ENCODE data around the gene CHCHD1. TPM values are rescaled to one million over a fixed set of nuclear protein-coding genes. Genes with fewer than 3 reads are reported as not detected.

The CHCHD1 gene
- total RNA-seq = 10 to 100 TPM in 3 of 5 experiments, 1 to 10 TPM in 2; 5.6 to 31.4 (median 14.9) TPM
- polyA plus RNA-seq = 10 to 100 TPM; 40.5 to 49.6 TPM
- 5.1 reads per million, percentile 24 among the genes with 10 or more reads in this experiment for total RNA-seq

DNA sequence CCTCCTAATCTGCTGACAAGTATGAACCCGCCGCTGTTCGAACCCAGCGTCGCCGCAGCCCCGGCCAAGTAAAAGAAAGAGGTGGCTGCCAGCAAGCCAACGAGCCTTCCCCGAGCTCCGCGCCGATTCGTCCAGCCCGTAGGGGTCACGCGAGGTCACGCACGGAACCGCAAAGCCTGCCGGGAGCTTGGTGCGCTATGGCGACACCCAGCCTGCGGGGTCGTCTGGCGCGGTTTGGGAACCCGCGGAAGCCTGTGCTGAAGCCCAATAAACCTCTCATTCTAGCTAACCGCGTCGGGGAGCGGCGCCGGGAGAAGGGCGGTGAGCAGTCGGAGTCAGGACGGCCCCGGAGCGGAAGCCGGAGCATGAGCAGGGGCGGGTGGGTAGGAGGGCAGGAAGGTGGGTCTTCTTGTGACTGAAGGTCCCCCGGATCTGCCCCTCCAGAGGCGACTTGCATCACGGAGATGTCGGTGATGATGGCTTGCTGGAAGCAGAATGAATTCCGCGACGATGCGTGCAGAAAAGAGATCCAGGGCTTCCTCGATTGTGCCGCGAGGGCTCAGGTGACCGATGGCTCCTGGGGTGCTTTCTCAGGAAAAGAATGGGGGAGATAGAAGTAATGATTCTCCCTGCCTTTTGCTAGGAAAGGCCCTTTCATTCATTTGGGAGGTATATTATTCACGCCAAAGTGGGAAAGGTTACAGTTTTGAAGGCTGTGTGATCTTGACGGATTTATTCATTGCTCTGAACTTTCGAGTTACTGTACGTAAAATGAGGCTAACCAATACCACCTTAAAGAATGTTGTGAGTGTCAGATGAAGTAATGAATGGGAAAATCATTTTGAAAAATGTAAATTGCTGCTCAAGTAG is at the start of gene CHCHD1:
TSS of gene CHCHD1 (plus strand) at position 170 of the 870 bp plus-strand sequence. CDS start at position 198, 28 bp downstream.
- Histone ChIP-seq H3K27me3 (ENCODE audit: control insufficient read depth in 2 of 2, insufficient read depth in 2 of 2, low read length in 2 of 2) (no peaks in the 10 kb centered on the region), H3K4me1 (ENCODE audit: control insufficient read depth in 2 of 2, insufficient read depth in 2 of 2, low read length in 2 of 2) (peaks cover 32 to 36% of the 10 kb centered on the region in 2 donors), H3K9me3 (ENCODE audit: control insufficient read depth in 2 of 3, low read length in 3 of 3) (no peaks in the 10 kb centered on the region), H3K27ac (ENCODE audit: low read depth, low read length) (peak within 1 kb of the TSS; percentile 92), H3K4me3 (ENCODE audit: low read length) (peak within 1 kb of the TSS; percentile 98), H3K36me3 (ENCODE audit: control insufficient read depth in 2 of 3, insufficient read depth in 3 of 3, low read length in 3 of 3) (peaks cover 5 to 12% (median 8%) of the 10 kb centered on the region in 3 experiments)
- peak; percentile 73 to 92 (median 88) for DNase-seq
- Mint-ChIP-seq H3K36me3 (peaks cover 0 to 16% (median 5%) of the 10 kb centered on the region in 5 donors), H3K4me3 (peak within 1 kb of the TSS; percentile 87 to 100 (median 98)), H3K27ac (peak within 1 kb of the TSS; percentile 89 to 100 (median 98)), H3K9me3 (peaks cover 0 to 2% (median 0%) of the 10 kb centered on the region in 11 donors), H3K27me3 (no peaks in the 10 kb centered on the region), H3K4me1 (peaks cover 35 to 65% (median 59%) of the 10 kb centered on the region in 7 donors)
- CTCF ChIA-PET = interaction anchor here (0.8 to 1.4 kb wide), 6 partner anchors 9 to 97 kb away, joined by 3 to 10 read pairs (median 4); partner anchors contain the start of gene CAMK2G
- peak; percentile 76 for ATAC-seq
- intact Hi-C loops (cut with micrococcal nuclease) = loop anchor here in 1 of 2 donors (1.0 to 5.0 kb wide), 2 partner anchors 10 to 155 kb away; a partner anchor contains a TSS
- POLR2A ChIA-PET = interaction anchor here (0.6 to 13.2 kb wide), 7 partner anchors 11 to 301 kb away, joined by 3 to 185 read pairs (median 6); partner anchors contain the start of genes NDST2 and SEC24C

DNA sequence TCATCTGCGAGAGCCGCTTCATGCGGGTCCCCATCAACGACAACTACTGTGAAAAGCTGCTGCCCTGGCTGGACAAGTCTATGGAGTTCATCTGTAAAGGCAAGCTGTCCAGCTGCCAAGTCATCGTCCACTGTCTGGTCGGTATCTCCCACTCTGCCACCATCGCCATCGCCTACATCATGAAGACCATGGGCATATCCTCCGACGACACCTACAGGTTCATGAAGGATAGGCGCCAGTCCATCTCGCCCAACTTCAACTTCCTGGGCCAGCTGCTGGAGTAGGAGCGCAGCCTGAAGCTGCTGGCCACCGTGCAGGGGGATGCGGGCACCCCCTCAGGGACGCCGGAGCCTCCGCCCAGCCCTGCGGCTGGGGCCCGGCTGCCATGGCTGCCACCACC is 49.4 kb upstream of the CHCHD1 start:
- H3K4me1 ChIP-seq (ENCODE audit: control insufficient read depth in 2 of 2, insufficient read depth in 2 of 2, low read length in 2 of 2) = peaks cover 5 to 10% of the 10 kb centered on the region in 2 donors
- CTCF ChIA-PET = no interaction called here
- Mint-ChIP-seq H3K9me3 (no peaks in the 10 kb centered on the region), H3K4me3 (peak overlapping the region in 9 of 10 donors; percentile 48 to 74 (median 58)), H3K27me3 (no peaks in the 10 kb centered on the region), H3K36me3 (peaks cover 0 to 5% (median 3%) of the 10 kb centered on the region in 5 donors), H3K27ac (peak overlapping the region in 3 of 9 donors; percentile 32 to 81 (median 55)), H3K4me1 (peaks cover 0 to 32% (median 21%) of the 10 kb centered on the region in 7 donors)
- ATAC-seq (no peak), DNase-seq (no peak)
- no peak overlapping the region for H3K4me3 ChIP-seq (ENCODE audit: low read length)
- no peaks in the 10 kb centered on the region for H3K9me3 ChIP-seq (ENCODE audit: control insufficient read depth in 2 of 3, low read length in 3 of 3)
- H3K27me3 ChIP-seq (ENCODE audit: control insufficient read depth in 2 of 2, insufficient read depth in 2 of 2, low read length in 2 of 2) = no peaks in the 10 kb centered on the region
- intact Hi-C loops (cut with micrococcal nuclease) = no loop called here
- peaks cover 0 to 27% (median 5%) of the 10 kb centered on the region in 3 experiments for H3K36me3 ChIP-seq (ENCODE audit: control insufficient read depth in 2 of 3, insufficient read depth in 3 of 3, low read length in 3 of 3)
- H3K27ac ChIP-seq (ENCODE audit: low read depth, low read length) = no peak overlapping the region
- POLR2A ChIA-PET = interaction anchor here (2.5 to 4.0 kb wide), 2 partner anchors 11 to 41 kb away, joined by 11 to 79 read pairs; partner anchors contain the start of gene SEC24C

DNA sequence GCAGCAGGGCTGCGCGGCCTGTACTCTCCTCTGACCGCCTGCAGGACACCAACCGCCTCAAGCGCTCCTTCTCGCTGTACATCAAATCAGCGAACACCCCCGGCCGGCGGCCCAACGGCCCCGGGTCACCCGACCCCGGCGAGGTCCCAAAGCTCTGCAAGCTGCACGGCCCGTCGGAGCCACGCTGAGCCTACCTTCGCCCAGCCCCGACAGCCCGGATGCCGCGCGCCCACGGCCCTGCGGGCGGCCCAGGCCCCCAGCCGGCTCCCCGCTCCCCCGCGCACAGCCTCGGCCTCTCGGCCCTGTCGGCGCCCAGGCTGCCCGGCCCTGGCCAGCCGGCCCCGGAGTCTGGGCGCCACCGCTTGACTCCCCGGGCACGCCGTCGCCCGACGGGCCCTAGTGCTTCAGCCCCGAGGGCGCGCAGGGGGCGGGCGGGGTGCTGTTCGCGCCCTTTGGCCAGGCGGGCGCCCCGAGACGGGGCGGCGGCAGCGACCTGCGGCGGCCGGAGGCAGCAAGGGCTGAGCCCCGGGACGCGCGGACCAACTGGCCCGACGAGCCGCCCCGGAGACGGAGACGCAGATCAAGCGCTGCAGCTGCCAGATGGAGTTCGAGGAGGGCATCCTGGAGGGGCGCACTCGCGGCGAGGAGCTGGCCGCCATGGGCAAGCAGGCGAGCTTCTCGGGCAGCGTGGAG is 48.8 kb upstream of the CHCHD1 start:
- CTCF ChIA-PET = no interaction called here

DNA sequence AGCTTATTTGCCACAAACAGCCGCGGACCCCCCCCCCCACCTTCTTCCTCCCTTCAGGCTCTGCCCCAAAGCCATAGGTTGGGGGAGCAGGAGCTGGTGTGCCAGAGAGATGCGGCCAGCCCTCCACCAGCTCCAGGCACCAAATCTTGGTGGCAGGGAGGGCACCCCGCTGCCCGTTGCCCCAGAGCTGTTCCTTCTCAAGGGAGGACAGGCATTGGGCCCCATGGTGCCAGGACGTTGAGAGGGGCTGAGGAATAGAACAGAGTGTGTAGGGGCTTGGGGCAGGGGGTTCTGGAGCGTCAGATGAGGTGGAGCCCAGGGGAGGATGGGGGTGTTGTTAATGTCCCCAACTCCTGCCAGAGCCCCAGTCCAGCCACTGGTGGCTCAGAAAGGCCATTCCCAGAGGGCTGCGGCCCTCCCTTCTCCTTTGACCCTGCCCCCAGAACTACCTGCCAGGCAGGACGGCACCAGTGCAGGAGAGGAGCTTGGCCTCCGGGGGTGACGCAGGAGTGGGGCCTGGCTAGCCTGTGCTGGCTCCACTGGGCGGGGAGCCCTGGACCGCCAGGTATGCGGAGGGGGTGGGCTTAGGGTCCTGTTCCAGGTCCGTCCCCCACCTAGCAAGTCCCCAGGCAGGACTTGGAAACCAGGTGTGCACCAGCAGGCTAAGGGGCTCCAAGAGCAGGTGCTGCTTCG is 47.7 kb upstream of the CHCHD1 start:
- DNase-seq = no peak
- intact Hi-C loops (cut with micrococcal nuclease) = no loop called here
- Mint-ChIP-seq H3K4me1 (peaks cover 0 to 30% (median 21%) of the 10 kb centered on the region in 7 donors), H3K36me3 (peaks cover 0 to 5% (median 3%) of the 10 kb centered on the region in 5 donors), H3K27ac (no peak overlapping the region), H3K27me3 (no peaks in the 10 kb centered on the region), H3K4me3 (no peak overlapping the region), H3K9me3 (no peaks in the 10 kb centered on the region)
- no peak overlapping the region for H3K27ac ChIP-seq (ENCODE audit: low read depth, low read length)
- no peak overlapping the region for H3K4me3 ChIP-seq (ENCODE audit: low read length)
- peaks cover 5 to 10% of the 10 kb centered on the region in 2 donors for H3K4me1 ChIP-seq (ENCODE audit: control insufficient read depth in 2 of 2, insufficient read depth in 2 of 2, low read length in 2 of 2)
- H3K36me3 ChIP-seq (ENCODE audit: control insufficient read depth in 2 of 3, insufficient read depth in 3 of 3, low read length in 3 of 3) = peaks cover 0 to 30% (median 5%) of the 10 kb centered on the region in 3 experiments
- H3K27me3 ChIP-seq (ENCODE audit: control insufficient read depth in 2 of 2, insufficient read depth in 2 of 2, low read length in 2 of 2) = no peaks in the 10 kb centered on the region
- no peak for ATAC-seq
- CTCF ChIA-PET = no interaction called here
- POLR2A ChIA-PET = interaction anchor here (0.7 to 1.5 kb wide), 3 partner anchors 8 to 9 kb away, joined by 3 to 6 read pairs (median 4); partner anchors contain the start of gene SEC24C
- no peaks in the 10 kb centered on the region for H3K9me3 ChIP-seq (ENCODE audit: control insufficient read depth in 2 of 3, low read length in 3 of 3)

More for the DNA sequence above, 48.8 kb upstream of the CHCHD1 start:
- POLR2A ChIA-PET = interaction anchor here (0.7 to 1.5 kb wide), 2 partner anchors 9 to 11 kb away, joined by 3 to 6 read pairs; no protein-coding TSS in a partner anchor
- intact Hi-C loops (cut with micrococcal nuclease) = no loop called here
- no peak for DNase-seq
- Mint-ChIP-seq H3K4me1 (peaks cover 0 to 31% (median 21%) of the 10 kb centered on the region in 7 donors), H3K36me3 (peaks cover 0 to 5% (median 3%) of the 10 kb centered on the region in 5 donors), H3K4me3 (no peak overlapping the region), H3K9me3 (no peaks in the 10 kb centered on the region), H3K27me3 (no peaks in the 10 kb centered on the region), H3K27ac (no peak overlapping the region)
- no peaks in the 10 kb centered on the region for H3K9me3 ChIP-seq (ENCODE audit: control insufficient read depth in 2 of 3, low read length in 3 of 3)
- H3K36me3 ChIP-seq (ENCODE audit: control insufficient read depth in 2 of 3, insufficient read depth in 3 of 3, low read length in 3 of 3) = peaks cover 0 to 30% (median 5%) of the 10 kb centered on the region in 3 experiments
- no peak overlapping the region for H3K4me3 ChIP-seq (ENCODE audit: low read length)
- H3K4me1 ChIP-seq (ENCODE audit: control insufficient read depth in 2 of 2, insufficient read depth in 2 of 2, low read length in 2 of 2) = peaks cover 5 to 10% of the 10 kb centered on the region in 2 donors
- no peaks in the 10 kb centered on the region for H3K27me3 ChIP-seq (ENCODE audit: control insufficient read depth in 2 of 2, insufficient read depth in 2 of 2, low read length in 2 of 2)
- H3K27ac ChIP-seq (ENCODE audit: low read depth, low read length) = no peak overlapping the region
- ATAC-seq = no peak

DNA sequence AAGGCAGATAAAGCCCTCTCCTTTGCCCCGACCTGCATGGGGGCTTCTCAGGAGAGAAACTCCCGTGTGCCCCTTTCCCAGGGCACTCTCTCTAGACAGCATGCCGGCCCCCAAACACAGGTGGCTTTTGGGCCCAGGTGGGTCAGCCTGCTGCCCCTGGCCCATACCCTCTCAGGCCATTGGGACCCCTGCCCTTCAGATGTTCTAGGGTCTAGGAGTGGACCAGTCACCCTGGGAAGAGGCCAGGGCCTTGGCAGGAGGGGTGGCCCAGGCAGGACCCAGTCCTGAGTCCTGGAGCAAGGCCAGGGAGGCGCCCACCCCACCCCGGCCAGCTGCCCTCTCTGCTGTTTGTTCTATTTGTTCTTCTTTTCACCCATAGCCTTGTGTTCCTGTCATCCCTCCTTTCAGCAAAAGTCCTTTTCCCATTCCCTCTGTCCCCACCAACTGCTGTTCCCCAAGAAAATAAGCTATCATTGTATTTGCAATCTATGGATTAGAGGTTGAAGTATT is 47.0 kb upstream of the CHCHD1 start:
- Histone ChIP-seq H3K27ac (ENCODE audit: low read depth, low read length) (no peak overlapping the region), H3K36me3 (ENCODE audit: control insufficient read depth in 2 of 3, insufficient read depth in 3 of 3, low read length in 3 of 3) (peaks cover 0 to 30% (median 5%) of the 10 kb centered on the region in 3 experiments), H3K4me1 (ENCODE audit: control insufficient read depth in 2 of 2, insufficient read depth in 2 of 2, low read length in 2 of 2) (peaks cover 5 to 10% of the 10 kb centered on the region in 2 donors), H3K27me3 (ENCODE audit: control insufficient read depth in 2 of 2, insufficient read depth in 2 of 2, low read length in 2 of 2) (no peaks in the 10 kb centered on the region), H3K4me3 (ENCODE audit: low read length) (no peak overlapping the region), H3K9me3 (ENCODE audit: control insufficient read depth in 2 of 3, low read length in 3 of 3) (no peaks in the 10 kb centered on the region)
- no peaks in the 10 kb centered on the region for H3K9me3 Mint-ChIP-seq
- no peaks in the 10 kb centered on the region for H3K27me3 Mint-ChIP-seq
- CTCF ChIA-PET = no interaction called here
- intact Hi-C loops (cut with micrococcal nuclease) = no loop called here
- H3K27ac Mint-ChIP-seq = peak overlapping the region in 1 of 9 donors; percentile 58
- ATAC-seq (no peak), DNase-seq (no peak)
- peaks cover 0 to 5% (median 3%) of the 10 kb centered on the region in 5 donors for H3K36me3 Mint-ChIP-seq
- H3K4me1 Mint-ChIP-seq = peaks cover 0 to 25% (median 17%) of the 10 kb centered on the region in 7 donors
- POLR2A ChIA-PET = interaction anchor here (1.1 to 1.3 kb wide), 2 partner anchors 9 to 37 kb away, joined by 3 to 4 read pairs; partner anchors contain the start of gene SEC24C
- no peak overlapping the region for H3K4me3 Mint-ChIP-seq
